ENCODE measurements around the gene ADAT3. TPM values are rescaled to one million over a fixed set of nuclear protein-coding genes. Genes with fewer than 3 reads are reported as not detected.

ADAT3 gene
- polyA plus RNA-seq, 2 donors: 6.4 to 6.9 TPM

- 22 to 24% methylated on average over 21 of the region's 21 CpGs for WGBS, 2 donors
- Histone ChIP-seq H3K4me1 (ENCODE audit: control insufficient read depth in 2 of 2, insufficient read depth in 2 of 2, low read length in 1 of 2) (peaks cover 21 to 38% of the 10 kb centered on the region in 2 donors), H3K27ac (ENCODE audit: low read depth in 2 of 2, low read length in 1 of 2) (peak overlapping the region; percentile 98 to 100), H3K9me3 (ENCODE audit: control insufficient read depth in 2 of 2, insufficient read depth in 1 of 2, low read depth in 1 of 2, low read length in 1 of 2) (no peaks in the 10 kb centered on the region), H3K27me3 (ENCODE audit: control insufficient read depth in 1 of 2, insufficient read depth in 2 of 2, low read length in 2 of 2) (no peaks in the 10 kb centered on the region), H3K36me3 (ENCODE audit: control insufficient read depth in 2 of 2, insufficient read depth in 2 of 2, low read length in 1 of 2) (peaks cover 0 to 5% of the 10 kb centered on the region in 2 donors), H3K4me3 (ENCODE audit: low read depth in 1 of 2, low read length in 2 of 2) (peak overlapping the region; percentile 80 to 88)
These were observed 37.8 kb downstream of the ADAT3 start for GRCh38 chr19:1942934-1943555.

DNA sequence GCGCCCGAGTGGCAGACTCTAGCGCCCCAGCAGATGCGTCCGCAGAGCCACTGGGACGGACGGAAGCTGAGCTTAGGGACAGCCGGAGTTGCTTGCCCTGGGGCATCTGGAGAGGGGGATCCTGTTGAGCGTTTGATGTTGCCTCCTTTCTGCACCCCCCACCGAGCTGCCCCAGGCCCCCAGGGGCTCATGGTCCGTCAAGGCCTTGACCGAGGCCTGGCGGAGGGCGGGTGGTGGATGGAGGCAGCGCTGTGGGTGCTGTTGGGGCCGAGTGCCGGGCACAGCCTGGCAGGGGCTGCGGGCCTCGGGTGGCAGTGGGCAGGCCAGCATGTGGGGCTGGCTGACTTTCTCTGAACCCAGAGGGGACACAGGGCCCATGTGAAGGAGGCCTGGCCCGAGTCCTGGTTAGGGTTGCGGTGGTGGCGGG lies 38.5 kb downstream of the ADAT3 start:
- WGBS, 2 donors: 85 to 86% methylated on average over 19 to 22 of the region's 22 CpGs
- no peak overlapping the region for H3K27ac ChIP-seq (ENCODE audit: low read depth in 2 of 2, low read length in 1 of 2)
- H3K36me3 ChIP-seq (ENCODE audit: control insufficient read depth in 2 of 2, insufficient read depth in 2 of 2, low read length in 1 of 2): peaks cover 0 to 5% of the 10 kb centered on the region in 2 donors
- no peaks in the 10 kb centered on the region for H3K27me3 ChIP-seq (ENCODE audit: control insufficient read depth in 1 of 2, insufficient read depth in 2 of 2, low read length in 2 of 2)
- H3K4me3 ChIP-seq (ENCODE audit: low read depth in 1 of 2, low read length in 2 of 2): no peak overlapping the region
- H3K9me3 ChIP-seq (ENCODE audit: control insufficient read depth in 2 of 2, insufficient read depth in 1 of 2, low read depth in 1 of 2, low read length in 1 of 2): no peaks in the 10 kb centered on the region
- H3K4me1 ChIP-seq (ENCODE audit: control insufficient read depth in 2 of 2, insufficient read depth in 2 of 2, low read length in 1 of 2): peaks cover 21 to 38% of the 10 kb centered on the region in 2 donors

DNA sequence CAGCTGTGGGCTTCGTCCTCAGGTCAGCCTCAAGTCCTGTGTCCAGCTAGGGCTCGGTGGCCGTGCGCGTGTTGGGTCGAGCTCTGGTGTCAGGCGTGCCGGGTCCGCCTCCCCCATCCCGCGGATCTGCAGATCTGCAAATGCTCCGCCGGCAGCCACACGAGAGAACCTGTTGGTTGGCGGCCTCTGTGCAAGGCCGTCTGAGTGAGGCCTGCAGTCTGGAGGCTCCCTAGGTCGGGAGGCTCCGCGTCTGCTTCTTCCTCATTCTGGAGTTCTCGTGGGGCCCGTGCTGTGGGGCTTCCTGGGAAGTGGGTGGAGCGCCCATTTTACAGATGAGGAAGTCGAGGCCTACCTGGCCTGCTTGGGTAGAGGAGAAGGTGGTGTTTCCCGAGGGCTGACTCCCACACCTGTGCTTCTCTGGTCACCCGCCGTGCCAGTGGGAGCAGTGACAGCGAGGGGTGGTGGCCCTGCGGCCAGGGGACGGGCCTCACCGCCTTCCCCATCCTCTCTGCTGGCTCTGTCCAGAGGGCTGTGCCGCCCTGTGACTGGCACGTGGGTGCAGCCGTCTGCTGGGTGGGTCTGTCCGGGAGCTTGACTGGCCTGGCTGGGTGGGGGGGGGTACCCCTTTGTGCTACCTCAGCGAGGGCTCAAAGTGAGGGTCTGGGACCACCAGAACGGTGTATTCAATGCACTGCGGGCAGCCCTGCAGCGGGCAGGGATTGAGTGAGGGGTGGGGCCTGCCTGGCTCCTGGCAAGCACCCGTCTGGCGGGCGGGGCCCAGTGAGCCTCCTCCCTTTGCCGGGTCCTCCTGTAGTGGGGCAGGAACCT lies 39.1 kb downstream of the ADAT3 start:
- H3K4me1 ChIP-seq (ENCODE audit: control insufficient read depth in 2 of 2, insufficient read depth in 2 of 2, low read length in 1 of 2): peaks cover 21 to 38% of the 10 kb centered on the region in 2 donors
- H3K9me3 ChIP-seq (ENCODE audit: control insufficient read depth in 2 of 2, insufficient read depth in 1 of 2, low read depth in 1 of 2, low read length in 1 of 2): no peaks in the 10 kb centered on the region
- 77% methylated on average over 40 to 42 of the region's 42 CpGs for WGBS, 2 donors
- H3K27me3 ChIP-seq (ENCODE audit: control insufficient read depth in 1 of 2, insufficient read depth in 2 of 2, low read length in 2 of 2): no peaks in the 10 kb centered on the region
- no peak overlapping the region for H3K4me3 ChIP-seq (ENCODE audit: low read depth in 1 of 2, low read length in 2 of 2)
- no peak overlapping the region for H3K27ac ChIP-seq (ENCODE audit: low read depth in 2 of 2, low read length in 1 of 2)
- peaks cover 0 to 8% of the 10 kb centered on the region in 2 donors for H3K36me3 ChIP-seq (ENCODE audit: control insufficient read depth in 2 of 2, insufficient read depth in 2 of 2, low read length in 1 of 2)

DNA sequence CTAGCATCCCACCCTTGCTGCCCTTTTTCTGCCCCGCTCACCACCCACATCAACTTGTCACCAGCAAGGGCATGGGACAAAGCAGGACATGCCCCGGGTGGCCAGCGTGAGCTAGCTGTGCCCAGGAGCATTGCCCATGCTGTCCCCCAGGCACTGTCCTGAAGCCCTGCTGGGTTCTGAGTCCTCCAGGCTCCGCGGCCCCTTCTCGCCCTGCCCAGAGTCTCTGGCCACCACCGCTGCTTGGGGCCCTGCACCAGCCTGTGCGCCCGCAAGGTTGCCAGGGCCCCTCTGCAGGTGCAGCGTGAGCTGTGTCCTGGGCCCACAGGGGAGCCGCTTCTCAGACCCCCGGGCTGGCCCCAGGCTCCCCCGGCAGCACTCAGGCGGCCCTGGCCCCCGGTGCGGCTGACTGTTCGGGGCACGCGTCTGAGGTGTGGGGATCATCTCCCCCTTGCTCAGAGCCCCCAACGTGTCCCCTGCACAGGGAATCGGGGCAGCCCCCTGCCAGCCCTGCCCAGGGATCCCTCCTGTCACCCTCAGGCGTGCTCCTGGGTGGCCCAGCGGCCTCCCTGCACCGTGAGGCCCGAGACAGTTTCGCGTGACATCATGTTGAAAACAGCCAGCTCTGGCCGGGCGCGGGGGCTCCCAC lies 39.8 kb downstream of the ADAT3 start:
- Histone ChIP-seq H3K27me3 (ENCODE audit: control insufficient read depth in 1 of 2, insufficient read depth in 2 of 2, low read length in 2 of 2) (no peaks in the 10 kb centered on the region), H3K36me3 (ENCODE audit: control insufficient read depth in 2 of 2, insufficient read depth in 2 of 2, low read length in 1 of 2) (peaks cover 0 to 13% of the 10 kb centered on the region in 2 donors), H3K4me3 (ENCODE audit: low read depth in 1 of 2, low read length in 2 of 2) (no peak overlapping the region), H3K9me3 (ENCODE audit: control insufficient read depth in 2 of 2, insufficient read depth in 1 of 2, low read depth in 1 of 2, low read length in 1 of 2) (no peaks in the 10 kb centered on the region), H3K27ac (ENCODE audit: low read depth in 2 of 2, low read length in 1 of 2) (no peak overlapping the region), H3K4me1 (ENCODE audit: control insufficient read depth in 2 of 2, insufficient read depth in 2 of 2, low read length in 1 of 2) (peaks cover 21 to 35% of the 10 kb centered on the region in 2 donors)
- WGBS, 2 donors: 87 to 89% methylated on average over 28 to 30 of the region's 30 CpGs

DNA sequence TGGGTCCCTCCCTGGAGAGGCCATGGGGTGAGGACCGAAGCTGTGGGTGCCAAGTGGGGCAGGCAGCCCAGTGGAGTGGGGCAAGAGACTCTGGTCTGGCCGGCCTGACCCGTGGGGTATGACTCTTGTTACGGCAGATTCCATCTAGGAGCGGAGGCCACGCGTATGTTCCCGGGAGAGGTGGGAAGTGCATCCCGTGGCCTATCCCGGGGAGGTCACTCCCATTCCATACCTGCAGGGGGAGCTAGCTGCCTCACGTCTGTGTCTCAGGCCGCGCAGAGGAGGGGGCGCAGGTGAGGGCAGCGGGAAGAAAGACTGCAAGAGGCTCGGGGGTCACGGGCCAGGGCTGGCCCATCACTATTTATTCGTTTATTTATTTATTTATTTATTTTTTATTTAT lies 40.7 kb downstream of the ADAT3 start:
- Histone ChIP-seq H3K4me3 (ENCODE audit: low read depth in 1 of 2, low read length in 2 of 2) (no peak overlapping the region), H3K27ac (ENCODE audit: low read depth in 2 of 2, low read length in 1 of 2) (no peak overlapping the region), H3K4me1 (ENCODE audit: control insufficient read depth in 2 of 2, insufficient read depth in 2 of 2, low read length in 1 of 2) (peaks cover 21 to 31% of the 10 kb centered on the region in 2 donors), H3K27me3 (ENCODE audit: control insufficient read depth in 1 of 2, insufficient read depth in 2 of 2, low read length in 2 of 2) (no peaks in the 10 kb centered on the region), H3K36me3 (ENCODE audit: control insufficient read depth in 2 of 2, insufficient read depth in 2 of 2, low read length in 1 of 2) (peaks cover 0 to 13% of the 10 kb centered on the region in 2 donors), H3K9me3 (ENCODE audit: control insufficient read depth in 2 of 2, insufficient read depth in 1 of 2, low read depth in 1 of 2, low read length in 1 of 2) (no peaks in the 10 kb centered on the region)
- 81% methylated on average over 18 of the region's 18 CpGs for WGBS, 2 donors

DNA sequence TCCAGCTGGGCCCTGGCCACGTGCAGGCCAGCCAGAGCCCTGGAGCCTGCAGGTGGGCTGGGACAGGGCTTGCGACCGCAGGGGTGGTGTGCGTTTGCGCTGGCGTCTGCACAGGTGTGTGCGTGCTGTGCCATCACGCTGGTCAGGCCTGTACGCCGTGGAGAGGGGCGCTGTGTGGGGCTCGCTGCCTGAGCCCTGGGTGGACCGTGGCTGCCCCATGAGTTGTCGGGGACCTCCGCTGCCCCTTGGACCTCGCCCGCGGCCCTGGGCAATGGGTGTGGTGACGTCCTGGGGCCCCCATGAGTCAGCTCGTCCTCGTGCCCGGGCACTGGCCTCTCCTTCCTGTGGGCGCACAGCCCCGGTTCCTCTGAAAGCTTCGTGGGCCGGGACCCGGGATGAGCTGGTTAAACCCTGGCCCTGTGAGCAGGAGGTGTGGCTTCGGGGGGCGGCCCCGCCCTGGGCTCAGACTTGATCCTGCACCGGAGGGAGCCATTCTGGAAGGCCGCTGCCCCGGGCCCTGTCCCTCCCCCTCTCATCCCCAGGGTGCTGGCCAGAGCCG lies 42.5 kb downstream of the ADAT3 start:
- Histone ChIP-seq H3K4me3 (ENCODE audit: low read depth in 1 of 2, low read length in 2 of 2) (no peak overlapping the region), H3K36me3 (ENCODE audit: control insufficient read depth in 2 of 2, insufficient read depth in 2 of 2, low read length in 1 of 2) (peaks cover 0 to 16% of the 10 kb centered on the region in 2 donors), H3K4me1 (ENCODE audit: control insufficient read depth in 2 of 2, insufficient read depth in 2 of 2, low read length in 1 of 2) (peaks cover 20 to 29% of the 10 kb centered on the region in 2 donors), H3K9me3 (ENCODE audit: control insufficient read depth in 2 of 2, insufficient read depth in 1 of 2, low read depth in 1 of 2, low read length in 1 of 2) (no peaks in the 10 kb centered on the region), H3K27ac (ENCODE audit: low read depth in 2 of 2, low read length in 1 of 2) (no peak overlapping the region), H3K27me3 (ENCODE audit: control insufficient read depth in 1 of 2, insufficient read depth in 2 of 2, low read length in 2 of 2) (no peaks in the 10 kb centered on the region)
- WGBS, 2 donors: 71 to 79% methylated on average over 34 of the region's 34 CpGs

DNA sequence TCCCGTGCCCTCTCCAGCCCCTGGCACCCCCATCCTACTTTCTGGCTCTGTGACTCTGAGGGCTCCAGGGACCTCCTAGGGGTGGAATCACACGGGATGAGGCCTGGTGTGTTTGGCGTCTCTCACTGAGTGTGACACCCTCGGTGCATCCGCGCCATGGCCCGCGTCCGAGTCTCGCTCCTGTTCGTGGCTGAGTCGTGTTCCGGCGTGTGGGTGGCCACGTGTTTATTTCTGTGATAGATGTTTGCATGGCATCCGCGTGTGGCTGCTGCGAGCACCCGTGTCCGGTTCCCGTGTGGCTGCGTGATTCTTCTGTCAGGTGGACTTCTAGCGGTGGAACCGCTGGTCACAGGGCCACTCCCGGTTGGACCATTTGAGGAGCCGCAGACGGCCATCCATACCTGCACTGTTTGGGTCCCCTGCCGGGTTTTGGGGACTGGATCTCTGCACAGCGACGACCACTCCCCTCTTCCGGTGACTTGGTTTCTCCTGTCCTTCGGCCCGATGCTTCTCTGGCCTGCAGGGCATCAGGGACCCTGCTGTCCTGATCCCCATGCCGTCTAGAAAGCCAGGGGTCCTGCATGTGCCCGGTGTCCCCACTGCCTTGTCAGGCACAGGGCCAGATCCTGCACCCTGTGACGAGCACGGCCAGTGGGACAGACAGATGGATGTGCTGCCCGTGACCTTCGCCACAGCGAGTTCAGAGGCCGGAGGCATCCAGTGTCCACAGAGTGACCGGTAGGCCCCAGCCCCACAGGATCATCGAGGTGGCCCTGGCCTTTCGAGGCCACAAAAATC lies 44.3 kb downstream of the ADAT3 start:
- WGBS, 2 donors: 93 to 94% methylated on average over 44 of the region's 44 CpGs
- H3K36me3 ChIP-seq (ENCODE audit: control insufficient read depth in 2 of 2, insufficient read depth in 2 of 2, low read length in 1 of 2): peaks cover 0 to 22% of the 10 kb centered on the region in 2 donors
- peaks cover 9 to 14% of the 10 kb centered on the region in 2 donors for H3K4me1 ChIP-seq (ENCODE audit: control insufficient read depth in 2 of 2, insufficient read depth in 2 of 2, low read length in 1 of 2)
- no peak overlapping the region for H3K27ac ChIP-seq (ENCODE audit: low read depth in 2 of 2, low read length in 1 of 2)
- no peaks in the 10 kb centered on the region for H3K9me3 ChIP-seq (ENCODE audit: control insufficient read depth in 2 of 2, insufficient read depth in 1 of 2, low read depth in 1 of 2, low read length in 1 of 2)
- H3K27me3 ChIP-seq (ENCODE audit: control insufficient read depth in 1 of 2, insufficient read depth in 2 of 2, low read length in 2 of 2): no peaks in the 10 kb centered on the region
- no peak overlapping the region for H3K4me3 ChIP-seq (ENCODE audit: low read depth in 1 of 2, low read length in 2 of 2)

DNA sequence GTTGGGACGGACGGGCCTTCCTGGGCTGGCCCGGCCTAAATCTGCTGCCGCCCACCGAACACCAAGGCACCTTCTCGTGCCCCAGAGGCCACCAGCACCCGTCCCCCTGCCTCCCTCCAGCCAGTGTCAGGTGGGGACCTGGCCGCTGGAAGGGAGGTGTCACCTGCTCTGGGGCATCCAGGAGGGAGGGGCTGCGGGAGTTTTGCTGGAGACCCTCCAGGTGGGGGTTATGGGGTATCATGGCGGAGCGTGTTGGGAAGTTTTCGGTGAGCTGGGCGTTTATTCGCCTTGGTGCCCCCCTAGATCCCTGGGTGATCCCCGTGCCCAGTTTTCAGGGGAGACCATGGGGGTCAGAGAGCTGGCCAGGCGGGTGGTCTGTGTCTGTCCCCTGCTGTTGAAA lies 45.4 kb downstream of the ADAT3 start:
- peaks cover 0 to 24% of the 10 kb centered on the region in 2 donors for H3K36me3 ChIP-seq (ENCODE audit: control insufficient read depth in 2 of 2, insufficient read depth in 2 of 2, low read length in 1 of 2)
- no peak overlapping the region for H3K27ac ChIP-seq (ENCODE audit: low read depth in 2 of 2, low read length in 1 of 2)
- WGBS, 2 donors: 98% methylated on average over 13 to 16 of the region's 16 CpGs
- H3K4me3 ChIP-seq (ENCODE audit: low read depth in 1 of 2, low read length in 2 of 2): no peak overlapping the region
- no peaks in the 10 kb centered on the region for H3K9me3 ChIP-seq (ENCODE audit: control insufficient read depth in 2 of 2, insufficient read depth in 1 of 2, low read depth in 1 of 2, low read length in 1 of 2)
- H3K4me1 ChIP-seq (ENCODE audit: control insufficient read depth in 2 of 2, insufficient read depth in 2 of 2, low read length in 1 of 2): peaks cover 9 to 19% of the 10 kb centered on the region in 2 donors
- H3K27me3 ChIP-seq (ENCODE audit: control insufficient read depth in 1 of 2, insufficient read depth in 2 of 2, low read length in 2 of 2): no peaks in the 10 kb centered on the region

- Histone ChIP-seq H3K4me3 (ENCODE audit: low read depth in 1 of 2, low read length in 2 of 2) (no peak overlapping the region), H3K36me3 (ENCODE audit: control insufficient read depth in 2 of 2, insufficient read depth in 2 of 2, low read length in 1 of 2) (peaks cover 0 to 22% of the 10 kb centered on the region in 2 donors), H3K9me3 (ENCODE audit: control insufficient read depth in 2 of 2, insufficient read depth in 1 of 2, low read depth in 1 of 2, low read length in 1 of 2) (no peaks in the 10 kb centered on the region), H3K27ac (ENCODE audit: low read depth in 2 of 2, low read length in 1 of 2) (no peak overlapping the region), H3K27me3 (ENCODE audit: control insufficient read depth in 1 of 2, insufficient read depth in 2 of 2, low read length in 2 of 2) (no peaks in the 10 kb centered on the region), H3K4me1 (ENCODE audit: control insufficient read depth in 2 of 2, insufficient read depth in 2 of 2, low read length in 1 of 2) (peaks cover 3 to 13% of the 10 kb centered on the region in 2 donors)
- WGBS, 2 donors: 74 to 80% methylated on average over 16 to 21 of the region's 21 CpGs
These were observed 47.4 kb downstream of the ADAT3 start for GRCh38 chr19:1952635-1953034.
